OCI-LY7 (cell line): ENCODE measurements around the gene NKX2-8.

ENCODE experiments used
- EZH2phosphoT487 ChIP-seq: fragments of 200-600 bp; sonication (generic); IDR thresholded peaks from 2 replicates; pipeline ENCODE4 v1.6.1; 2018; ENCODE audit warnings: low read depth, borderline replicate concordance, mild to moderate bottlenecking, mixed run types, antibody characterized with exemption, low read length, moderate library complexity, mixed read lengths
- TF ChIP-seq, protein P1 (sequence below): fragments of 200-600 bp; sonication (generic); conservative IDR thresholded peaks from 2 replicates; pipeline ENCODE4 v1.5.1; 2014; ENCODE audit warnings: mild to moderate bottlenecking, antibody characterized with exemption, low read length, moderate library complexity, mixed read lengths

DNA sequence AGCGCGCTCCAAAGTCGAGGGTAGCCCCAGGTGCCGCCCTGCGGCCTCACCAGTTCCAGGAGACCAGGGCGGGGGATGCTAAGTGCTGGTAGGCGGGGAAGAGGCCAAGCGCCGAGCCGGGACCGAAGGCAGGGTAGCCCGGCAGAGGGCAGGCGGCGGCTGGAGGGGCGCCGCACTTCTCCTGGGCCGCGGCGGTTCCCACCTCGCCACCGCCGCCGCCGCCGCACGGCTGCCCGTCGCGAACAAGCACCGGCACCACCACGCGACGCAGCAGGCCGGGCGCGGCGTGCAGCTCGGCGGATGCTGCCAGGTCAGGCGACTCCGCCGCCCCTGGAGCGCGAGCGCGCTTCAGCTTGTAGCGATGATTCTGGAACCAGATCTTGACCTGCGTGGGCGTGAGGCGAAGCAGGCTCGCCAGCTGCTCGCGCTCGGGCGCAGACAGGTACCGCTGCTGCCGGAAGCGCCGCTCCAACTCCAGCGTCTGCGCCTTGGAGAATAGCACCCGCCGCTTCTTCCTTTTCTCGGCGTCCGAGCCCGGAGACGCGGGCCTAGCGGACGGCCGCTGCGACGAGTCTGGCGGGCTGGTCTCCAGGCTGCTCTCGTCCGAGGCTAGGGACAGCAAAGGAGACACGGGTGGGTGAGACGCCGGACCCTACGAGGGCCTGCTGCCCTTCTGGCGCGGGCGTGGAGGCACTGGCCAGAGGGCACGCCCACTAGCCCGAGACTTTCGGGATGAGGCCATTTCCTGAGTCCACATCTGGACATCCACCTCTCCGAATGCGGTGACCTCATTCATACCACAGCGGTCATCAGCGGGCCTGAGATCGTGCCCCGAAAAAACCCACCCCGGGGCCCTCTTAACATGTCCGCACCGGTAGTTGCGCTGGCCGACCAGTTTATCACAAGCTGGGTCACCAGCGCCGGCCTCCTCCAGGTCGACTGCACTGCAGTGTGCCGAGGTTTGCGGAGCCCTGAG, 1.3 kb downstream of the NKX2-8 start:
- TF ChIP-seq, protein P1, sequence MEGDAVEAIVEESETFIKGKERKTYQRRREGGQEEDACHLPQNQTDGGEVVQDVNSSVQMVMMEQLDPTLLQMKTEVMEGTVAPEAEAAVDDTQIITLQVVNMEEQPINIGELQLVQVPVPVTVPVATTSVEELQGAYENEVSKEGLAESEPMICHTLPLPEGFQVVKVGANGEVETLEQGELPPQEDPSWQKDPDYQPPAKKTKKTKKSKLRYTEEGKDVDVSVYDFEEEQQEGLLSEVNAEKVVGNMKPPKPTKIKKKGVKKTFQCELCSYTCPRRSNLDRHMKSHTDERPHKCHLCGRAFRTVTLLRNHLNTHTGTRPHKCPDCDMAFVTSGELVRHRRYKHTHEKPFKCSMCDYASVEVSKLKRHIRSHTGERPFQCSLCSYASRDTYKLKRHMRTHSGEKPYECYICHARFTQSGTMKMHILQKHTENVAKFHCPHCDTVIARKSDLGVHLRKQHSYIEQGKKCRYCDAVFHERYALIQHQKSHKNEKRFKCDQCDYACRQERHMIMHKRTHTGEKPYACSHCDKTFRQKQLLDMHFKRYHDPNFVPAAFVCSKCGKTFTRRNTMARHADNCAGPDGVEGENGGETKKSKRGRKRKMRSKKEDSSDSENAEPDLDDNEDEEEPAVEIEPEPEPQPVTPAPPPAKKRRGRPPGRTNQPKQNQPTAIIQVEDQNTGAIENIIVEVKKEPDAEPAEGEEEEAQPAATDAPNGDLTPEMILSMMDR: no peak
- no peak for TF ChIP-seq EZH2phosphoT487
